ENCODE data around the gene ATXN7L1.

Gene ATXN7L1

DNA sequence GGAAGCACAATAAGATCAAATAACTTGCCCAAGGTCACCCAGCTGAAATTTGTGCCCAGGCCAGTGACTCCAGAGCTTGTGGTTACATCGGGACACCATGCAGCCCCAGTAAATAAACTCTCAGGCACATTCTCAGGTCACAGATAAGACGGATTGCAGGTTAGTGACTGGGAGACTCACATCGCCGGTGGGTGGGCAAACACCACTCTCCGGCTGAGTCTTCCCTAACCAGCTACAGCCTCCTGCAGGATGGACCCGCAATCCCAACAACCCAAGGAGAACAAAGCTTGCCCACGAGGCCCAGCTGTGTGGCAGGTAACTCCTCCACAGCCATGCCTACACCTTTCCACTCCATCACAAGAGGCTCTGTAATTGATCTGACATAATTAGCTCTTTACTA lies 213.4 kb downstream of the ATXN7L1 start:
- no peaks in the 10 kb centered on the region for H3K36me3 ChIP-seq (replicated peaks; ENCODE audit: insufficient read depth, low read length)

GRCh38 chr7:105661625-105662024 lies 214.8 kb downstream of the ATXN7L1 start:
- H3K9me2 ChIP-seq (replicated peaks; ENCODE audit: insufficient read depth, low read length), result no peaks in the 10 kb centered on the region
- H3K4me1 ChIP-seq (ENCODE audit: low read length), result no peaks in the 10 kb centered on the region
- H3K9ac ChIP-seq (ENCODE audit: low read length), result no peak overlapping the region
- no peaks in the 10 kb centered on the region for H3K36me3 ChIP-seq (replicated peaks; ENCODE audit: insufficient read depth, low read length)
- no peak for DNase-seq
- no peak overlapping the region for H3K4me2 ChIP-seq (ENCODE audit: low read depth, low read length)
- no peaks in the 10 kb centered on the region for H4K20me1 ChIP-seq (ENCODE audit: insufficient read depth, low read length)
- TF ChIP-seq EZH2 (optimal IDR thresholded peaks at IDR 0.05; ENCODE audit: low read depth, low read length) (no peak), CTCF (IDR thresholded peaks at IDR 0.05; ENCODE audit: low read length) (no peak), EZH2phosphoT487 (IDR thresholded peaks at IDR 0.05; ENCODE audit: low read length) (no peak)
- H2AFZ ChIP-seq (ENCODE audit: low read length), result no peak overlapping the region
- H3K27me3 ChIP-seq (replicated peaks; ENCODE audit: insufficient read depth, low read length), result no peaks in the 10 kb centered on the region
- H3F3A ChIP-seq (ENCODE audit: insufficient read depth, low read length), result no peaks in the 10 kb centered on the region
- no peak overlapping the region for H3K4me3 ChIP-seq (ENCODE audit: low read length)
- H3K27ac ChIP-seq (ENCODE audit: low read length), result no peak overlapping the region
- no peaks in the 10 kb centered on the region for H3K9me3 ChIP-seq (replicated peaks; ENCODE audit: insufficient read depth, low read length)
- H3K79me2 ChIP-seq (ENCODE audit: low read length), result no peaks in the 10 kb centered on the region

More for the DNA sequence above, 213.4 kb downstream of the ATXN7L1 start:
- Histone ChIP-seq H3K4me1 (ENCODE audit: low read length) (no peaks in the 10 kb centered on the region), H4K20me1 (ENCODE audit: insufficient read depth, low read length) (no peaks in the 10 kb centered on the region), H3F3A (ENCODE audit: insufficient read depth, low read length) (no peaks in the 10 kb centered on the region), H3K79me2 (ENCODE audit: low read length) (no peaks in the 10 kb centered on the region), H3K9ac (ENCODE audit: low read length) (no peak overlapping the region), H3K27me3 (replicated peaks; ENCODE audit: insufficient read depth, low read length) (no peaks in the 10 kb centered on the region), H3K4me2 (ENCODE audit: low read depth, low read length) (no peak overlapping the region), H3K9me2 (replicated peaks; ENCODE audit: insufficient read depth, low read length) (no peaks in the 10 kb centered on the region), H3K27ac (ENCODE audit: low read length) (no peak overlapping the region), H3K9me3 (replicated peaks; ENCODE audit: insufficient read depth, low read length) (no peaks in the 10 kb centered on the region), H2AFZ (ENCODE audit: low read length) (no peak overlapping the region), H3K4me3 (ENCODE audit: low read length) (no peak overlapping the region)
- no peak for DNase-seq
- TF ChIP-seq EZH2phosphoT487 (IDR thresholded peaks at IDR 0.05; ENCODE audit: low read length), result no peak
- TF ChIP-seq EZH2 (optimal IDR thresholded peaks at IDR 0.05; ENCODE audit: low read depth, low read length), result no peak
- TF ChIP-seq CTCF (IDR thresholded peaks at IDR 0.05; ENCODE audit: low read length), result no peak

- no peak overlapping the region for H3K9ac ChIP-seq (ENCODE audit: low read length)
- H3K9me3 ChIP-seq (replicated peaks; ENCODE audit: insufficient read depth, low read length), result no peaks in the 10 kb centered on the region
- no peaks in the 10 kb centered on the region for H3K79me2 ChIP-seq (ENCODE audit: low read length)
- no peak overlapping the region for H3K4me2 ChIP-seq (ENCODE audit: low read depth, low read length)
- H3K36me3 ChIP-seq (replicated peaks; ENCODE audit: insufficient read depth, low read length), result no peaks in the 10 kb centered on the region
- H3K4me3 ChIP-seq (ENCODE audit: low read length), result no peak overlapping the region
- H3K27ac ChIP-seq (ENCODE audit: low read length), result no peak overlapping the region
- no peaks in the 10 kb centered on the region for H3K4me1 ChIP-seq (ENCODE audit: low read length)
- H4K20me1 ChIP-seq (ENCODE audit: insufficient read depth, low read length), result no peaks in the 10 kb centered on the region
- H3K27me3 ChIP-seq (replicated peaks; ENCODE audit: insufficient read depth, low read length), result no peaks in the 10 kb centered on the region
- no peaks in the 10 kb centered on the region for H3F3A ChIP-seq (ENCODE audit: insufficient read depth, low read length)
- no peak for TF ChIP-seq EZH2phosphoT487 (IDR thresholded peaks at IDR 0.05; ENCODE audit: low read length)
- TF ChIP-seq CTCF (IDR thresholded peaks at IDR 0.05; ENCODE audit: low read length), result peak; percentile 75
- no peak for TF ChIP-seq EZH2 (optimal IDR thresholded peaks at IDR 0.05; ENCODE audit: low read depth, low read length)
- H2AFZ ChIP-seq (ENCODE audit: low read length), result no peak overlapping the region
- no peaks in the 10 kb centered on the region for H3K9me2 ChIP-seq (replicated peaks; ENCODE audit: insufficient read depth, low read length)
- DNase-seq, result peak; percentile 35
Measured at GRCh38 chr7:105656922-105657521, 219.4 kb downstream of the ATXN7L1 start.

All from MM.1S (cell line).